HCT116 (cell line): ENCODE measurements around the gene C14orf180. TPM values are rescaled to one million over a fixed set of nuclear protein-coding genes. Genes with fewer than 3 reads are reported as not detected.
"Not testable (repeated sequence)": the region's sequence is repeated elsewhere in the genome, so short reads cannot be mapped to it uniquely, and the experiment has no call there.

Experiments
- ATAC-seq: fragments of 200-7000 bp; cut with Tn5 transposase; 2 replicates; pipeline ENCODE4 v1.9.1; 2020; ENCODE audit warnings: mild to moderate bottlenecking, moderate library complexity
- BruUV-seq: library from RNA; stranded (reverse); fragments of 400-500 nt; replicated peaks from 2 replicates; lab custom pipeline; 2021; lab: Mats Ljungman, UMichigan
- CTCF ChIA-PET: fragments of 300-600 bp; sonication (Branson Sonifier 250); formaldehyde crosslinking; loops from one replicate; lab custom pipeline; 2021; ENCODE audit warnings: antibody characterized with exemption; lab: Charles Lee
- POLR2A ChIA-PET: fragments of 300-600, 350-600 bp; sonication (Branson Sonifier 250); formaldehyde crosslinking; loops from one replicate; lab custom pipeline; 2021; ENCODE audit warnings: antibody characterized with exemption; lab: Charles Lee
- RAD21 ChIA-PET, 2 experiments: fragments of 300-600 bp; sonication (Branson Sonifier 250); formaldehyde crosslinking; loops; one replicate each; lab custom pipeline; 2023; ENCODE audit warnings: low total read pairs in 2 of 2; ENCODE audit not compliant: uncharacterized antibody in 2 of 2, unreplicated experiment in 2 of 2, low non-redundant PET in 1 of 2; lab: Charles Lee
- DNase-seq: peaks from one replicate; pipeline ENCODE4 v3.0.0-alpha.2; 2010; ENCODE audit warnings: low read depth, low spot score
- H2AFZ ChIP-seq: fragments of 200-600 bp; shearing (Covaris generic), sonication (generic); 2 replicates; pipeline ENCODE4 v1.6.1; 2017; ENCODE audit warnings: low read depth, mixed run types, mixed read lengths, antibody characterized with exemption, low read length; ENCODE audit not compliant: poor library complexity, severe bottlenecking
- H3K27ac ChIP-seq: 2 replicates; pipeline ENCODE4 v1.5.1; 2012; ENCODE audit warnings: low read depth, low read length
- H3K27me3 ChIP-seq: fragments of 200-600 bp; sonication (generic); 2 replicates; pipeline ENCODE4 v1.6.1; 2016; ENCODE audit warnings: mixed run types, low read length, mixed read lengths; ENCODE audit not compliant: insufficient read depth
- H3K36me3 ChIP-seq, 2 experiments: fragments of 200-500 bp in 1 of 2; fragments of 200-600 bp in 1 of 2; sonication (Bioruptor generic) in 1 of 2; sonication (generic) in 1 of 2; 2 replicates each; pipeline versions ENCODE4 v1.5.1 to v1.6.1; 2014 to 2016; ENCODE audit warnings: low read length in 2 of 2, inconsistent platforms in 1 of 2, mixed read lengths in 1 of 2, mixed run types in 1 of 2; ENCODE audit not compliant: insufficient read depth in 2 of 2, control insufficient read depth in 1 of 2
- H3K4me1 ChIP-seq, 2 experiments: fragments of 200-600 bp in 1 of 2; sonication (generic) in 1 of 2; 2 replicates each; pipeline versions ENCODE4 v1.5.1 to v1.6.1; 2012 to 2017; ENCODE audit warnings: low read length in 2 of 2, inconsistent platforms in 1 of 2, mild to moderate bottlenecking in 1 of 2, mixed read lengths in 1 of 2, mixed run types in 1 of 2, moderate library complexity in 1 of 2; ENCODE audit not compliant: insufficient read depth in 2 of 2, control insufficient read depth in 1 of 2
- H3K4me2 ChIP-seq: fragments of 200-600 bp; sonication (generic); 2 replicates; pipeline ENCODE4 v1.6.1; 2017; ENCODE audit warnings: mixed run types, low read length, mixed read lengths
- H3K4me3 ChIP-seq, 2 experiments: fragments of 200-600 bp in 1 of 2; sonication (generic) in 1 of 2; replicated peaks in 1 of 2; 2 replicates each; pipeline ENCODE4 v1.5.1; 2011 to 2016; ENCODE audit warnings: low read length in 2 of 2, control low read depth in 1 of 2, low read depth in 1 of 2, mild to moderate bottlenecking in 1 of 2, mixed read lengths in 1 of 2, mixed run types in 1 of 2
- H3K79me2 ChIP-seq: fragments of 200-600 bp; sonication (generic); 2 replicates; pipeline ENCODE4 v1.6.1; 2017; ENCODE audit warnings: mild to moderate bottlenecking, mixed run types, low read length, moderate library complexity, mixed read lengths; ENCODE audit not compliant: insufficient read depth
- H3K9ac ChIP-seq: fragments of 200-600 bp; sonication (generic); 2 replicates; pipeline ENCODE4 v1.6.1; 2016; ENCODE audit warnings: low read length, mixed read lengths
- H3K9me2 ChIP-seq: fragments of 200-600 bp; sonication (generic), shearing (Covaris generic); 2 replicates; pipeline ENCODE4 v1.6.1; 2017; ENCODE audit warnings: mixed run types, mild to moderate bottlenecking, moderate library complexity; ENCODE audit not compliant: insufficient read depth
- H3K9me3 ChIP-seq, 2 experiments: fragments of 200-500 bp in 1 of 2; fragments of 200-600 bp in 1 of 2; sonication (Bioruptor generic) in 1 of 2; sonication (generic) in 1 of 2; 2 replicates each; pipeline ENCODE4 v1.6.1; 2014 to 2017; ENCODE audit warnings: low read length in 2 of 2, mixed read lengths in 2 of 2, inconsistent platforms in 1 of 2, low read depth in 1 of 2, mild to moderate bottlenecking in 1 of 2, mixed run types in 1 of 2, moderate library complexity in 1 of 2; ENCODE audit not compliant: control insufficient read depth in 1 of 2, insufficient read depth in 1 of 2
- H4K20me1 ChIP-seq: fragments of 200-600 bp; sonication (generic), shearing (Covaris generic); 2 replicates; pipeline ENCODE4 v1.6.1; 2017; ENCODE audit warnings: mixed run types, mild to moderate bottlenecking, moderate library complexity; ENCODE audit not compliant: insufficient read depth
- ATF3 ChIP-seq: IDR thresholded peaks from 2 replicates; pipeline ENCODE4 v1.6.1; 2012
- CBX3 ChIP-seq: IDR thresholded peaks from 2 replicates; pipeline ENCODE4 v1.6.1; 2012; ENCODE audit warnings: low read depth
- CEBPB ChIP-seq: IDR thresholded peaks from 2 replicates; pipeline ENCODE4 v1.6.1; 2012; ENCODE audit warnings: low read depth
- ELF1 ChIP-seq: IDR thresholded peaks from 2 replicates; pipeline ENCODE4 v1.6.1; 2012; ENCODE audit warnings: low read depth, borderline replicate concordance
- EZH2phosphoT487 ChIP-seq: fragments of 200-600 bp; IDR thresholded peaks from 2 replicates; pipeline ENCODE4 v1.6.1; 2018; ENCODE audit warnings: antibody characterized with exemption, borderline replicate concordance
- FOSL1 ChIP-seq: IDR thresholded peaks from 2 replicates; pipeline ENCODE4 v1.6.1; 2012; ENCODE audit warnings: low read depth
- JUND ChIP-seq: IDR thresholded peaks from 2 replicates; pipeline ENCODE4 v1.6.1; 2012
- MAX ChIP-seq: IDR thresholded peaks from 2 replicates; pipeline ENCODE4 v1.6.1; 2012
- POLR2A ChIP-seq: IDR thresholded peaks from 2 replicates; pipeline ENCODE4 v1.7.0; 2011; ENCODE audit warnings: borderline replicate concordance; ENCODE audit not compliant: insufficient read depth, insufficient read length; ENCODE audit errors: extremely low read depth
- POLR2AphosphoS5 ChIP-seq: IDR thresholded peaks from 2 replicates; pipeline ENCODE4 v1.6.1; 2011; ENCODE audit warnings: mild to moderate bottlenecking, low read depth, low read length, moderate library complexity
- RAD21 ChIP-seq: IDR thresholded peaks from 2 replicates; pipeline ENCODE4 v1.6.1; 2012; ENCODE audit warnings: low read depth, mild to moderate bottlenecking
- SIN3A ChIP-seq: IDR thresholded peaks from 2 replicates; pipeline ENCODE4 v1.6.1; 2012; ENCODE audit warnings: low read depth
- SP1 ChIP-seq: IDR thresholded peaks from 2 replicates; pipeline ENCODE4 v1.6.1; 2012; ENCODE audit warnings: low read depth
- SRF ChIP-seq: IDR thresholded peaks from 2 replicates; pipeline ENCODE4 v1.6.1; 2012; ENCODE audit warnings: low read depth
- TCF7L2 ChIP-seq: IDR thresholded peaks from 2 replicates; pipeline ENCODE4 v1.7.0; 2011; ENCODE audit warnings: borderline replicate concordance, inconsistent platforms; ENCODE audit not compliant: insufficient read depth, insufficient read length; ENCODE audit errors: extremely low read depth
- YY1 ChIP-seq: IDR thresholded peaks from 2 replicates; pipeline ENCODE4 v1.6.1; 2011; ENCODE audit warnings: low read length, low read depth, moderate library complexity, mild to moderate bottlenecking; ENCODE audit not compliant: insufficient replicate concordance; ENCODE audit errors: extremely low read depth
- ZBTB33 ChIP-seq: IDR thresholded peaks from 2 replicates; pipeline ENCODE4 v1.6.1; 2011; ENCODE audit warnings: mild to moderate bottlenecking, low read length, moderate library complexity; ENCODE audit not compliant: insufficient replicate concordance; ENCODE audit errors: extremely low read depth
- ZNF274 ChIP-seq: fragments of 200-500 bp; sonication (Bioruptor generic); IDR thresholded peaks from 2 replicates; pipeline ENCODE4 v1.6.1; 2014; ENCODE audit warnings: mild to moderate bottlenecking, low read depth, low read length, inconsistent platforms
- intact Hi-C: fragments of 100-400 bp; cut with micrococcal nuclease; formaldehyde crosslinking; loops from 2 replicates; pipeline ENCODE4 v1.10.0; 2022
- total RNA-seq: library from RNA; stranded (reverse); gene quantifications from one replicate; pipeline ENCODE4 v1.2.1, GENCODE V29; 2021; ENCODE audit not compliant: unreplicated experiment

Gene C14orf180
- total RNA-seq, 1 experiment from 2014 or later, result not detected

GRCh38 chr14:104579939-104580338 lies 375 bp downstream of the C14orf180 start:
- H3K36me3 ChIP-seq, H3K9me2 ChIP-seq, BruUV-seq, POLR2A ChIA-PET, RAD21 ChIA-PET, H3K4me3 ChIP-seq, H4K20me1 ChIP-seq, H2AFZ ChIP-seq, H3K4me2 ChIP-seq, H3K27me3 ChIP-seq, DNase-seq, H3K4me1 ChIP-seq, H3K9me3 ChIP-seq, ATAC-seq, intact Hi-C loops, H3K27ac ChIP-seq, H3K79me2 ChIP-seq, H3K9ac ChIP-seq, CTCF ChIA-PET: not testable (repeated sequence)

GRCh38 chr14:104580961-104581360 lies 1.4 kb downstream of the C14orf180 start:
- DNase-seq, result no peak
- Histone ChIP-seq H3K4me1 (no peaks in the 10 kb centered on the region), H3K4me2 (no peak overlapping the region), H4K20me1 (no peaks in the 10 kb centered on the region), H3K9me3 (no peaks in the 10 kb centered on the region), H3K9me2 (no peaks in the 10 kb centered on the region), H3K27ac (no peak overlapping the region), H3K36me3 (no peaks in the 10 kb centered on the region), H3K27me3 (no peaks in the 10 kb centered on the region), H3K9ac (no peak overlapping the region), H3K4me3 (no peak overlapping the region), H2AFZ (no peak overlapping the region), H3K79me2 (no peaks in the 10 kb centered on the region)
- POLR2A ChIA-PET, result no interaction called here
- BruUV-seq, result no TSS peak
- CTCF ChIA-PET, result no interaction called here
- RAD21 ChIA-PET, result no interaction called here
- no peak for ATAC-seq
- intact Hi-C loops, result no loop called here
- TF ChIP-seq ELF1, result no peak
- no peak for TF ChIP-seq SIN3A
- no peak for TF ChIP-seq RAD21
- TF ChIP-seq ZBTB33, result no peak
- TF ChIP-seq JUND, result no peak
- TF ChIP-seq ATF3, result no peak
- TF ChIP-seq MAX, result no peak
- TF ChIP-seq TCF7L2, result no peak
- no peak for TF ChIP-seq SP1
- TF ChIP-seq POLR2AphosphoS5, result no peak
- TF ChIP-seq CBX3, result no peak
- no peak for TF ChIP-seq SRF
- TF ChIP-seq YY1, result no peak
- TF ChIP-seq CEBPB, result no peak
- TF ChIP-seq ZNF274, result no peak
- no peak for TF ChIP-seq POLR2A
- no peak for TF ChIP-seq EZH2phosphoT487
- no peak for TF ChIP-seq FOSL1
